Measurements from ENCODE around the gene CTBP2.

DNA sequence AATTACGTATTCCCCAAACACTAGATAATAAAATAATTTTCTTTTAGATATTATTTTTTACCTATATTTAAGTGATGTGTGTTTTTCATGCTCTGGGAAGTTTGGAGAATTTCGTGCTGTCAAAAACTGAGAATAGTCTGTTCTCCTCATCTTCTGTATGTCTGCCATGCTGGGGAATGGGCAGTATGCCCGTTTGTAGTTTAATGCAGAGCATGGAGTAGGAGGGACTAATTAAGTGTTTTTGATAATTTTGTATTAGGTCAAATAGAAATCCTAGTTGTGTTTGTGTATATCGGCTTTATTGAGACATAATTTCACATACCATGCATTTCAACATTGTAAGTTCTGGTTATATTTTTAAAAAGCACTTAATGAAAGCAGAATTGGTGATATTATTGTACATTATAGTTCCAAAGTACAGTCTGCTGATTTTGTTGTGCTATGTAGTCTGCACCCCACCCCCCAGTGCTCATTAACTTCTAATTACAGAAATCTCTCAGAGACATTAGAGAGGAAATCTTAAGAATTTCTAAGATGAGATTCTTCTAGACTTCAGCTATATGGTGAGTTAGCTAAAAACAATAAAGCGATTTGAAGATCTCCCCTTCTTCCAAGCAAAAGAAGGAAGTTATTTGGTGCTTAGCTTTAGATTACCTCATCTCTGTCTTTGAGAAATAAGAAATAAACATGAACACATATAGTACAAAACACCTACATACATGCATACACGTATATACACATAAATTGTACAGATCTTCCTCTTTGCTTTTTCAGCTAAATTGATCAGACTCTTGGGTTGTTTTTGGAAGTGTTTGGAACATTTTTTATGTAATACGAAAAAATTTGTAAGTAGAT lies 196.3 kb downstream of the CTBP2 start:
- TF ChIP-seq, protein P1, sequence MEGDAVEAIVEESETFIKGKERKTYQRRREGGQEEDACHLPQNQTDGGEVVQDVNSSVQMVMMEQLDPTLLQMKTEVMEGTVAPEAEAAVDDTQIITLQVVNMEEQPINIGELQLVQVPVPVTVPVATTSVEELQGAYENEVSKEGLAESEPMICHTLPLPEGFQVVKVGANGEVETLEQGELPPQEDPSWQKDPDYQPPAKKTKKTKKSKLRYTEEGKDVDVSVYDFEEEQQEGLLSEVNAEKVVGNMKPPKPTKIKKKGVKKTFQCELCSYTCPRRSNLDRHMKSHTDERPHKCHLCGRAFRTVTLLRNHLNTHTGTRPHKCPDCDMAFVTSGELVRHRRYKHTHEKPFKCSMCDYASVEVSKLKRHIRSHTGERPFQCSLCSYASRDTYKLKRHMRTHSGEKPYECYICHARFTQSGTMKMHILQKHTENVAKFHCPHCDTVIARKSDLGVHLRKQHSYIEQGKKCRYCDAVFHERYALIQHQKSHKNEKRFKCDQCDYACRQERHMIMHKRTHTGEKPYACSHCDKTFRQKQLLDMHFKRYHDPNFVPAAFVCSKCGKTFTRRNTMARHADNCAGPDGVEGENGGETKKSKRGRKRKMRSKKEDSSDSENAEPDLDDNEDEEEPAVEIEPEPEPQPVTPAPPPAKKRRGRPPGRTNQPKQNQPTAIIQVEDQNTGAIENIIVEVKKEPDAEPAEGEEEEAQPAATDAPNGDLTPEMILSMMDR (IDR thresholded peaks at IDR 0.05 in 8 of 11, conservative IDR thresholded peaks at IDR 0.05 in 3 of 11): no peak
- TF ChIP-seq POLR2A (IDR thresholded peaks at IDR 0.05) (no peak), POLR2AphosphoS5 (IDR thresholded peaks at IDR 0.05) (no peak)

All from spleen (tissue), 7 donors.